Spinal cord (tissue), 10 donors: ENCODE measurements around the gene MACROD2. TPM values are rescaled to one million over a fixed set of nuclear protein-coding genes. Genes with fewer than 3 reads are reported as not detected.

Source experiments
- DNase-seq, 6 donors: peaks; one replicate each; pipeline versions ENCODE4 v3.0.0 to v3.0.0-alpha.2; 2013 to 2015; ENCODE audit warnings: low spot score in 6 of 6, low read depth in 4 of 6
- H3K27ac ChIP-seq: one replicate; pipeline ENCODE4 v1.5.1; 2013; ENCODE audit warnings: low read depth, low read length, control low read depth
- H3K27me3 ChIP-seq: one replicate; pipeline ENCODE4 v1.6.1; 2013; ENCODE audit warnings: low read length; ENCODE audit not compliant: control insufficient read depth, insufficient read depth
- H3K36me3 ChIP-seq: one replicate; pipeline ENCODE4 v1.6.1; 2013; ENCODE audit warnings: low read length; ENCODE audit not compliant: control insufficient read depth, insufficient read depth
- H3K4me1 ChIP-seq: one replicate; pipeline ENCODE4 v1.6.1; 2013; ENCODE audit warnings: low read length; ENCODE audit not compliant: control insufficient read depth, insufficient read depth
- H3K4me3 ChIP-seq: one replicate; pipeline ENCODE4 v1.5.1; 2013; ENCODE audit warnings: low read depth, low read length, control low read depth
- H3K9me3 ChIP-seq: one replicate; pipeline ENCODE4 v1.6.1; 2013; ENCODE audit warnings: low read length; ENCODE audit not compliant: control insufficient read depth, insufficient read depth
- WGBS: methylation state at CpG from one replicate; pipeline ENCODE4 v1.1.5; 2013; ENCODE audit warnings: missing lambda C conversion rate; ENCODE audit not compliant: insufficient coverage; 5-methylcytosine and 5-hydroxymethylcytosine counted together
- polyA plus RNA-seq, 2 donors: library from polyadenylated mRNA; unstranded; fragments of 120-200 nt; gene quantifications; one replicate each; pipeline ENCODE4 v1.2.1, GENCODE V29; 2013; ENCODE audit not compliant: insufficient read length in 2 of 2
- total RNA-seq, 2 donors: library from RNA; depleted of rRNA in 1 of 2; stranded (reverse); fragments of 120-200 nt in 1 of 2; fragments of >200 nt in 1 of 2; gene quantifications; one replicate each; pipeline versions ENCODE4 v1.2.3 to v1.2.4, GENCODE V29; 2013 to 2014
- donor health status: healthy.

MACROD2 gene
- total and polyA plus RNA-seq, 4 donors, result 16.2 to 34.0 (median 23.6) TPM

GRCh38 chr20:14303651-14304050 lies 308.3 kb downstream of the MACROD2 start:
- no peaks in the 10 kb centered on the region for H3K36me3 ChIP-seq
- no peak overlapping the region for H3K4me3 ChIP-seq
- no peaks in the 10 kb centered on the region for H3K9me3 ChIP-seq
- H3K27ac ChIP-seq, result no peak overlapping the region
- H3K27me3 ChIP-seq, result no peaks in the 10 kb centered on the region
- H3K4me1 ChIP-seq, result no peaks in the 10 kb centered on the region
- peak in 1 of 6 donors; percentile 5 for DNase-seq

DNA sequence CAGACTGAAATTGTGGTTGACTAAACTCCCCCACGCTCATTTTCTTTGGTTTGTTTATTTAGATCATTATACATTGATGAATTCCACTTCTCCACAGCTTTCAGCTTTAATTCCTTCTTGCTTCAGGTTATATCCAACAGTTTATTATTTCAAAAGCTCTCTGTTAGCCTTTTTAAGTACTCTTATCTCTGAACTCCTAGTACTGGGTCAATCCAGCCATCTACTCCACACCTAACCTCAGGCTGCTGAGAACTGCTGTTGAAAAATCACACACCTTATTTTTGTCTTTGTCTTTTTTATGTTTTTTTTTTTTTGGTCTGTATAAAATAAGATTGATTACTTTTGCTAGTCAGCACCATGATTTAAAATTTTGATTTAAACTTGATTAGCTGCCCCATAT lies 309.2 kb downstream of the MACROD2 start:
- Histone ChIP-seq H3K36me3 (no peaks in the 10 kb centered on the region), H3K4me3 (no peak overlapping the region), H3K9me3 (no peaks in the 10 kb centered on the region), H3K4me1 (no peaks in the 10 kb centered on the region), H3K27me3 (no peaks in the 10 kb centered on the region), H3K27ac (no peak overlapping the region)
- DNase-seq, result no peak
- no CpG with 5 or more reads among the region's 1 CpG for WGBS

DNA sequence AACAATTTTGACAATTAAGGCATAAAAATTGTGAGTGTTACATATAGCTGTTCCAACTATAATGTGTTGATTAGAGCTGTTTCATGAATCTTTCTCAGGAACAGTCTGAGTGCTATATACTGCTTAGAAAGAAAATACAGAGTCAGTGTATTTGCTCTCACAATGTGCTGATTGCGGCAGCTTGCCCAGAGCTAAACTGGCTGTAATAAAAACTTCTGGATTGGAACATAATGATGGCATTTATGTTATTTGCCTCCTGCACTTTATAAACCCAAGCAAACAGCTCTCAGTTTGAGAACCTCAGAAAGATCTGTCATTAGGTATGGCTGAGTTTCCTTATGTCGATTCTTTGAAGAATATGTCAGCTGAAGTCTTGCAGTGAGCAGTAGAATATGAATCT lies 312.6 kb downstream of the MACROD2 start:
- Histone ChIP-seq H3K27ac (no peak overlapping the region), H3K4me1 (no peaks in the 10 kb centered on the region), H3K36me3 (no peaks in the 10 kb centered on the region), H3K9me3 (no peaks in the 10 kb centered on the region), H3K27me3 (no peaks in the 10 kb centered on the region), H3K4me3 (no peak overlapping the region)
- peak in 1 of 6 donors; percentile 81 for DNase-seq
- 100% methylated on average over 1 of the region's 2 CpGs for WGBS

- Histone ChIP-seq H3K4me1 (no peaks in the 10 kb centered on the region), H3K4me3 (no peak overlapping the region), H3K27me3 (no peaks in the 10 kb centered on the region), H3K27ac (no peak overlapping the region), H3K36me3 (no peaks in the 10 kb centered on the region), H3K9me3 (no peaks in the 10 kb centered on the region)
- DNase-seq, result no peak
- 100% methylated on average over 2 of the region's 5 CpGs for WGBS
Measured at GRCh38 chr20:14310977-14311627, 315.8 kb downstream of the MACROD2 start.

GRCh38 chr20:14312001-14312400 lies 316.7 kb downstream of the MACROD2 start:
- DNase-seq, result no peak
- Histone ChIP-seq H3K4me1 (no peaks in the 10 kb centered on the region), H3K27ac (no peak overlapping the region), H3K36me3 (no peaks in the 10 kb centered on the region), H3K9me3 (no peaks in the 10 kb centered on the region), H3K27me3 (no peaks in the 10 kb centered on the region), H3K4me3 (no peak overlapping the region)
- no CpG with 5 or more reads among the region's 2 CpGs for WGBS

DNA sequence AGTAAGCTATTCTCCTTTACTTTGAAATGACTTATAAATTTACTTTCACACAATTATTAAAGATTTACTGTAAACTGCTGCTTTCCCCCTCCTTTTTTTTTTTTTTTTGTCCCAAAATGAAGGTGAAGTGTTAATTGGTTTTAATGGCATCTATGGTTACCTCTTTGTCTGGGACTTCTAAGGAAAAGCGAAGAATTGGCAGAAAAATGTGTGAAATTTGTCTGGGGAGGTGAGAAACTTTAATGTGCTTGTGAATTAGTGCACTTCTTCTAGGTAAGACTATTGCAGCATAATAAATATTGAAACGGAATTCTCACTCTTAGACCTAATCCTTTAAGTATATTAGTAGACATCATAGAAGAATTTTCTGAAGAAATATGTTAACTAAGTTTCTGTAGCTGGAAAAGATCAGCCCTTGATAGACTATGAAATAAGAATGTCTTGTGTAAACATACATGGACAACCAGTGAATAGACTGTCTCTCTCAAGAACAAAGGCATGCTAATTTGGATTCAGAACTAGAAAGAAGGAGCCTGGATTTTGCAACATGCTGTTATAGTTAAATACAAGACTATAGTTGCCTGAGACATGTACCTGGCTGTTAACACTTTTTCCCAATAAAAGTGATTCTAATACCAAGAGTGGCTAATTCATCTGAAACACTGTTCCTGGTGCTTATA lies 318.2 kb downstream of the MACROD2 start:
- H3K36me3 ChIP-seq, result no peaks in the 10 kb centered on the region
- no peak overlapping the region for H3K27ac ChIP-seq
- H3K4me1 ChIP-seq, result no peaks in the 10 kb centered on the region
- no CpG with 5 or more reads among the region's 2 CpGs for whole genome bisulfite sequencing
- DNase-seq, result peak in 1 of 6 donors; percentile 30
- no peaks in the 10 kb centered on the region for H3K9me3 ChIP-seq
- no peaks in the 10 kb centered on the region for H3K27me3 ChIP-seq
- H3K4me3 ChIP-seq, result no peak overlapping the region

- no CpG with 5 or more reads among the region's 1 CpG for WGBS
- H3K27me3 ChIP-seq, result no peaks in the 10 kb centered on the region
Measured at GRCh38 chr20:14319704-14320103, 324.4 kb downstream of the MACROD2 start.

GRCh38 chr20:14331646-14332045 lies 336.3 kb downstream of the MACROD2 start:
- peak in 2 of 6 donors; percentile 33 to 42 for DNase-seq
- H3K27ac ChIP-seq, result peak overlapping the region; percentile 70
- H3K27me3 ChIP-seq, result no peaks in the 10 kb centered on the region
- no peaks in the 10 kb centered on the region for H3K9me3 ChIP-seq
- WGBS, result no CpG with 5 or more reads among the region's 6 CpGs
- H3K36me3 ChIP-seq, result no peaks in the 10 kb centered on the region
- peak overlapping the region; percentile 84 for H3K4me3 ChIP-seq
- H3K4me1 ChIP-seq, result no peaks in the 10 kb centered on the region

More at GRCh38 chr20:14319704-14320103, 324.4 kb downstream of the MACROD2 start:
- H3K4me3 ChIP-seq, result no peak overlapping the region
- H3K36me3 ChIP-seq, result no peaks in the 10 kb centered on the region
- DNase-seq, result no peak
- no peaks in the 10 kb centered on the region for H3K4me1 ChIP-seq
- H3K27ac ChIP-seq, result no peak overlapping the region
- no peaks in the 10 kb centered on the region for H3K9me3 ChIP-seq

GRCh38 chr20:14332866-14333265 lies 337.6 kb downstream of the MACROD2 start:
- Histone ChIP-seq H3K4me3 (peak overlapping the region; percentile 84), H3K27ac (peak overlapping the region; percentile 70)
- WGBS, result no CpG with 5 or more reads among the region's 2 CpGs

DNA sequence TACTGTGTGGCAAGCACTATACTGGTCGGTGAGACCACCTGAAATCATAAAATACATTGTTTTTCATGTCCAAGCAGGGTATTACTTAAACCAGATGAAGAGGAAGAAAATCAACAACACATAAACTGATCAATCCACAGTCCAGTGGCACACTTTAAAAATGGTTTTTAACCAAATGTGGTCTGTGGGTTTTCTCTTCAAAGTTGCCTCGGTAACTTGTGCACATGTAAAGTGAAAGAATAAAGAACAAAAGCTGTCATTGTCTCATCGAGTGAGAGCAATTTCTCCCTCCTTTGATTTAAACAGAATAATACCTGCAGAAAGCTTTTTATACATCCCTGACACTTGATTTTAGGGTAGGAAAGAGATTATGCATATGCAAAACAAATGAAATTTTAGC lies 338.4 kb downstream of the MACROD2 start:
- no peaks in the 10 kb centered on the region for H3K27me3 ChIP-seq
- no peaks in the 10 kb centered on the region for H3K9me3 ChIP-seq
- H3K4me3 ChIP-seq, result peak overlapping the region; percentile 84
- 20% methylated on average over 1 of the region's 3 CpGs for WGBS
- no peaks in the 10 kb centered on the region for H3K36me3 ChIP-seq
- peak overlapping the region; percentile 70 for H3K27ac ChIP-seq
- DNase-seq, result peak in 1 of 6 donors; percentile 59
- H3K4me1 ChIP-seq, result no peaks in the 10 kb centered on the region

More at GRCh38 chr20:14332866-14333265, 337.6 kb downstream of the MACROD2 start:
- no peaks in the 10 kb centered on the region for H3K4me1 ChIP-seq
- H3K9me3 ChIP-seq, result no peaks in the 10 kb centered on the region
- DNase-seq, result peak in 2 of 6 donors; percentile 51 to 66
- H3K27me3 ChIP-seq, result no peaks in the 10 kb centered on the region
- no peaks in the 10 kb centered on the region for H3K36me3 ChIP-seq
